ENCODE results near the gene SUPT5H. TPM values are rescaled to one million over a fixed set of nuclear protein-coding genes. Genes with fewer than 3 reads are reported as not detected.

SUPT5H gene
- total and polyA plus RNA-seq, 2 of the 13 experiments (the other 11 are each of a cell fraction or from before 2014, with no cell fraction given) = 48.2 to 51.7 TPM

DNA sequence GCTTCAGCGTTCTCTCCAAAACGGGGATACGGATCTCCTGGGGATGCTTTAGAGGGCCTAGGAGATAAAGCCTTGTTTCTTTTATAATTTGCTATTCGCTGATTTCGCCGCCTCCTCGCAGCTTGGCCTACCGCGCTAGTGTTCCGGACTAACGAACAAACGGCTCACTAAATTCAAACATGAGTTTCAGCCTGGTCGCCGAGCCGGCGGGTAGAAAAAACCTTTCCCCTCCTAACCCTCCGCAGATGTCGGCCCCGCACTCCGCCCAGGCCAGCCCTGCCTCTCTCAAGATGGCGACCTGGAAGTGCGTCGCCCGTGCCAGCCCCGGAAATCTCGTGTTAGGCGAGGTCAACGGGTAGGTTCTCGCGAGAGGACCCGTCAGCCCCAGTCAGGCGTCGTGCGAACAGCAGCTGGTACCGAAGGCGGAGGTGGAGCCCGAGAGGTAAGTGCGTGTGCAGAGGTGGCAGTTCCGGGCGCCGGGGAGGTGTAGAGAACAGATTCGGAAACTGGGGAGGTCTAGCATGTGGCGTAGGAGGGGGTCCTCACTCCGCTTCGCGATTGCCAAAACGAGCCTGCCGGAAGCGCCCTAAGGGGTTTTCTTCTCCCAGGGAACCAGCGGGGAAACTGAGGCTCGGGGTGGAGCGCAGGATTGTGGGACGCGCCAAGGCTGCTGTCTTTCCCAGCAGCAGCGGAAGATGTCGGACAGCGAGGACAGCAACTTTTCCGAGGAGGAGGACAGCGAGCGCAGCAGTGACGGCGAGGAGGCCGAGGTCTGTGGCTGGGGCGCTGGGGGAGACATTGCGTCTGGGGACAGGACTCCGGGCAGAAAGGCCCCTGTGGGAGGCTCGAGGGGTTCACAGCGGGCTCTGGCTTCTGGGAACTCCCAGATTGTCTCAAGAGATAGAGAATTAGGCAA, at the start of gene SUPT5H (continued):
- TF ChIP-seq SMAD9 (CRISPR knock-in tag; IDR thresholded peaks at IDR 0.05) = peak; percentile 32; the same call in 1 of the 2 replicates
- TF ChIP-seq ZNF451 (CRISPR knock-in tag; IDR thresholded peaks at IDR 0.05) = peak; percentile 93
- TF ChIP-seq ZNF124 (CRISPR knock-in tag; IDR thresholded peaks at IDR 0.05) = no peak
- TF ChIP-seq ZFP36L1 (CRISPR knock-in tag; IDR thresholded peaks at IDR 0.05) = no peak; the same call in 1 of the 2 replicates
- no peak for TF ChIP-seq ZNF703 (CRISPR knock-in tag; IDR thresholded peaks at IDR 0.05; ENCODE audit: borderline replicate concordance)
- TF ChIP-seq ATF1 (CRISPR knock-in tag; IDR thresholded peaks at IDR 0.05) = peak; percentile 85
- no peak for TF ChIP-seq BRF2 (CRISPR knock-in tag; IDR thresholded peaks at IDR 0.05)
- TF ChIP-seq, protein P1, sequence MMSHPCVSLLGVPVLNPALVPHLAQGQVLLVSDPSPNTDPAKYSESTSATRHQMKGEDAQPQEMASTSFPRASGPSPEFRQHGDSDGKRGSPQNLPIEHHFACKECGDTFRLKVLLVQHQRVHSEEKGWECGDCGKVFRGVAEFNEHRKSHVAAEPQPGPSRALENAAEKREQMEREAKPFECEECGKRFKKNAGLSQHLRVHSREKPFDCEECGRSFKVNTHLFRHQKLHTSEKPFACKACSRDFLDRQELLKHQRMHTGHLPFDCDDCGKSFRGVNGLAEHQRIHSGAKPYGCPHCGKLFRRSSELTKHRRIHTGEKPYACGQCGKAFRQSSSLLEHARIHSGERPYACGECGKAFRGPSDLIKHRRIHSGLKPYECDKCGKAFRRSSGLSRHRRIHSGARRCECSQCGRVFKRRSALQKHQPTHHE (CRISPR knock-in tag; IDR thresholded peaks at IDR 0.05; ENCODE audit: borderline replicate concordance) = peak; percentile 69; the same call in 1 of the 2 replicates
- no peak for TF ChIP-seq ZNF720 (CRISPR knock-in tag; IDR thresholded peaks at IDR 0.05)
- 0 out of 2 replicates have a peak, but pooled peaks have one; percentile 60 for TF ChIP-seq ARID2 (CRISPR knock-in tag; IDR thresholded peaks at IDR 0.05; ENCODE audit: borderline replicate concordance)
- 0 out of 2 replicates have a peak, but pooled peaks have one; percentile 17 for TF ChIP-seq ZNF232 (CRISPR knock-in tag; IDR thresholded peaks at IDR 0.05; ENCODE audit: borderline replicate concordance)
- no peak for TF ChIP-seq ADNP (CRISPR knock-in tag; IDR thresholded peaks at IDR 0.05)
- peak; percentile 70; the same call in 1 of the 2 replicates for TF ChIP-seq TSC22D2 (CRISPR knock-in tag; IDR thresholded peaks at IDR 0.05; ENCODE audit: borderline replicate concordance)
- TF ChIP-seq CBX5 (CRISPR knock-in tag; IDR thresholded peaks at IDR 0.05; ENCODE audit: borderline replicate concordance) = no peak; the same call in 1 of the 2 replicates
- no peak for TF ChIP-seq SYNCRIP (IDR thresholded peaks at IDR 0.05; ENCODE audit: insufficient read depth, low read depth, low read length)
- TF ChIP-seq ZFP82 (CRISPR knock-in tag; IDR thresholded peaks at IDR 0.05; ENCODE audit: borderline replicate concordance) = peak; percentile 88
- TF ChIP-seq ZNF572 (CRISPR knock-in tag; IDR thresholded peaks at IDR 0.05) = no peak
- TF ChIP-seq ZIK1 (CRISPR knock-in tag; IDR thresholded peaks at IDR 0.05; ENCODE audit: borderline replicate concordance, low read depth) = 0 out of 2 replicates have a peak, but pooled peaks have one; percentile 62
- 0 out of 2 replicates have a peak, but pooled peaks have one; percentile 44 for TF ChIP-seq HIC2 (CRISPR knock-in tag; IDR thresholded peaks at IDR 0.05; ENCODE audit: low read depth)
- peak; percentile 89 for TF ChIP-seq ZMYM4 (CRISPR knock-in tag; IDR thresholded peaks at IDR 0.05)
- TF ChIP-seq, protein P2, sequence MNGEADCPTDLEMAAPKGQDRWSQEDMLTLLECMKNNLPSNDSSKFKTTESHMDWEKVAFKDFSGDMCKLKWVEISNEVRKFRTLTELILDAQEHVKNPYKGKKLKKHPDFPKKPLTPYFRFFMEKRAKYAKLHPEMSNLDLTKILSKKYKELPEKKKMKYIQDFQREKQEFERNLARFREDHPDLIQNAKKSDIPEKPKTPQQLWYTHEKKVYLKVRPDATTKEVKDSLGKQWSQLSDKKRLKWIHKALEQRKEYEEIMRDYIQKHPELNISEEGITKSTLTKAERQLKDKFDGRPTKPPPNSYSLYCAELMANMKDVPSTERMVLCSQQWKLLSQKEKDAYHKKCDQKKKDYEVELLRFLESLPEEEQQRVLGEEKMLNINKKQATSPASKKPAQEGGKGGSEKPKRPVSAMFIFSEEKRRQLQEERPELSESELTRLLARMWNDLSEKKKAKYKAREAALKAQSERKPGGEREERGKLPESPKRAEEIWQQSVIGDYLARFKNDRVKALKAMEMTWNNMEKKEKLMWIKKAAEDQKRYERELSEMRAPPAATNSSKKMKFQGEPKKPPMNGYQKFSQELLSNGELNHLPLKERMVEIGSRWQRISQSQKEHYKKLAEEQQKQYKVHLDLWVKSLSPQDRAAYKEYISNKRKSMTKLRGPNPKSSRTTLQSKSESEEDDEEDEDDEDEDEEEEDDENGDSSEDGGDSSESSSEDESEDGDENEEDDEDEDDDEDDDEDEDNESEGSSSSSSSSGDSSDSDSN (CRISPR knock-in tag; IDR thresholded peaks at IDR 0.05) = peak; percentile 81
- TF ChIP-seq ZNF644 (CRISPR knock-in tag; IDR thresholded peaks at IDR 0.05; ENCODE audit: low read depth) = no peak
- TF ChIP-seq SNAI1 (CRISPR knock-in tag; IDR thresholded peaks at IDR 0.05; ENCODE audit: borderline replicate concordance) = no peak; the same call in 1 of the 2 replicates
